Putamen (tissue), 1 donor: Measurements from ENCODE around the gene KCNIP1.

ENCODE experiments used
- DNase-seq: peaks from one replicate; pipeline ENCODE4 v3.0.0-alpha.2; 2016; ENCODE audit warnings: low spot score

Gene KCNIP1

DNA sequence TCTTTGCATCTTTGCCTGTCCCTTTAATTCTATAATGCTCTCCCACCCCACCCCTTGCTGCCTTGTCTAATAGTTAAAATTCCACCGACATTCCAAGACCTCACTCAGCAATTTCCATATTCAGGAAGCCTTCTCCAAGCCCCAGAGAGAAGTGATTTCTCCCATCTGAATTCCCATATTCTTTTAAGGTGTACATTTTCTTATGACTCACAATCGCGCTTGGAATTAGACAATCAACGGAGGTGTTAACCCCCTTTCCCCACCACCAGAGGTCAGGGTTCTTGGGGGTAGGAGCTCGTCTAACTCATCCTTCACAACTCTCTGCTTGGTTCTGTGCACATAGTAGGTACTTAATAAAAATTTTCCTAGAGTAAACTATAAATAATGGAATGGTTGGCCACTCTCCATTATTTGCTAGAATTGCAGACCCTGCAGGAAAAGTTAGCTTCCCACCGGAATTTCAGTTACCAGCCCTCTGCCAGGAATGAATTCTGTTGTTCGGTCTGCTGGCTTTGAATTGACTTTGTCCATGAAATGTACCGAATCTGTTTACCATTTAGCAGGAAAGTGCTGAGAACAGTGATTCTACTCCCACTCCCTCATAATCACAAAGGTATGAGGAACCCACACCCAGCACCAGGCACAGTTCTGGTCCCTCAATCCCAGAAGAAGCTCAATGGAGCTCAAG lies 5.0 kb downstream of the KCNIP1 start:
- no peak for DNase-seq

DNA sequence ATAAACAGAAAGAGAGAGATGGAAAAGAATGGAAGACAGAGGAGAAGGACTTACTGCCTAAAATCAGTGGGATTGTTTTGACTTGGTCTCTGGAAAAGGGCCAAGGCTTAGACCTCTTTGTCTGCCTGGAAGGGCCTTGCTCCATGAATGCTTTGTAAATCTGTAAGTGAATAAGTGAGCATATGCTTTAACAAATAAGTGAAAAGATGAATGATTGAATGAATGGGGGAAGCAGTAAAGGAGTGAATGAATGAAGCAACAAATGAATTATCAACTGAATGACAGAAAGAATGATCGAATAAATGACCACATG lies 5.5 kb downstream of the KCNIP1 start:
- DNase-seq = no peak

DNA sequence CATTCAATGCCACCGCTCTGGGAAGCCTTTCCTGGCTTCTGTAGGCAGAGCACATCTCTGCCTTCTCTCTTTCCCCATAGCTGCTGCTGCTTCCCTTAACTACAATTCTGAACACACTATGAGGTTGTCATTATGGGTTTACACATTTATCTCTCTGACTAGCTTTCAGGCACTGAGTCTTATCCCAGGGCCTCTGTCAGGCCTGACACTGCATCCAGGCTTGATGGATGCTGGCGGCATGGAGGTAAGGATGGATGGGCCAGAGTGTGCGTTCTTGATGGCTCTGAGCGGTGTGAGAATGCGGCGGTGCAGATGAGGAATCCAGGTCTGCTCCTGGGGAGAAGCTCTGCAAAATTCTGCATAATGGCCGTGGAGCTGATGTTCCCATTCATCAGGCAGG lies 6.3 kb downstream of the KCNIP1 start:
- no peak for DNase-seq

DNA sequence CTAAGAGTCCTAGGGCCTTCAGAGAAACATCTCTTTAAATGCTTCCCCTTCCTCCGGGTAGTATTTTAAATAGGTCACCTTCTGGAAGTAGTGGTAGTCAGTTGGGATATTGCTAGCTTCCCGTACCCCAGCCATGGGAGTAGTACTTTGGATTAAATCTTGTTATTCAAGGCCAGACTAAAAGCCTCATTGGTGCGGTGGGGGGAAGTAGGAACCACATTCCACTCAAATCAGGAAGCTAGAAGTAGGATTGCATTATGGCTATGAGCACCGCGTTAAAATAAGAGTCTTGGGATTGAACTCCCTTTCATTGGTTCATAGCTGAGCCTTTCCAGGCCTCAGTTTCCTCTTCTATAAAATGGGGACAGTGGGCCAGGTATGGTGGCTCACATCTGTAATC lies 6.7 kb downstream of the KCNIP1 start:
- no peak for DNase-seq

DNA sequence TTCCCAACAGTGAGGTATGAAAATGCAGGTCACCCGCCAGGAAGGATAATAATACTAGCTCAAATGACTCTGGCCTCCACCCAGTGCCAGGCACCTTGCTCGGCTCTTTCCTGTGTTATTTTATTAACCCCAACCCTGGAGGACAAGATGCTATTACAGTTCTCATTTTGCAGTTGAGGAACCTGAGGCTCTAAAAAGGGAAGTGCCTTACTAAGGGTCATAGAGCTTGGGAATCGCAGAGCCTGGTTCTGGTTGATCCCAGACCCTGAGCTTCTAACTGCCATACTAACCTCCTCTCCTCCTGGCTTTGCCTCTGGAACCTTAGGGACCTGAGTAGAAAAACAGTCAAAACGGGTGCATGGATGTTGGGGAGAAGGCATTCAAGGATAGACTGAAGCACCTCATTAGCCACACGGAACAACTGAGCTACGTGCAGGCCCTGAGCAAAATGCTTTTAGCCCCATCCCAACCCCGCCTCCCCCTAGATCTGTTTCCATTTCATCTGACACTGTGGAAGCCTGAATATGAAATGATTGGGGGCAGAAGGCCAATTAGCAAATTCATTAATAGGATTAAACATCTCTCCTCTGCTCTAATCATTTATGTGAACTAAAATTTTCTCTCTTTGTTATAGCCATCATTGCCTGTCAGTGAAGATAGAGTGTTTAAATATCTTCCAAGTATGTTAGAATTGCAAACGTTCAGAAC lies 7.9 kb downstream of the KCNIP1 start:
- DNase-seq = no peak

DNA sequence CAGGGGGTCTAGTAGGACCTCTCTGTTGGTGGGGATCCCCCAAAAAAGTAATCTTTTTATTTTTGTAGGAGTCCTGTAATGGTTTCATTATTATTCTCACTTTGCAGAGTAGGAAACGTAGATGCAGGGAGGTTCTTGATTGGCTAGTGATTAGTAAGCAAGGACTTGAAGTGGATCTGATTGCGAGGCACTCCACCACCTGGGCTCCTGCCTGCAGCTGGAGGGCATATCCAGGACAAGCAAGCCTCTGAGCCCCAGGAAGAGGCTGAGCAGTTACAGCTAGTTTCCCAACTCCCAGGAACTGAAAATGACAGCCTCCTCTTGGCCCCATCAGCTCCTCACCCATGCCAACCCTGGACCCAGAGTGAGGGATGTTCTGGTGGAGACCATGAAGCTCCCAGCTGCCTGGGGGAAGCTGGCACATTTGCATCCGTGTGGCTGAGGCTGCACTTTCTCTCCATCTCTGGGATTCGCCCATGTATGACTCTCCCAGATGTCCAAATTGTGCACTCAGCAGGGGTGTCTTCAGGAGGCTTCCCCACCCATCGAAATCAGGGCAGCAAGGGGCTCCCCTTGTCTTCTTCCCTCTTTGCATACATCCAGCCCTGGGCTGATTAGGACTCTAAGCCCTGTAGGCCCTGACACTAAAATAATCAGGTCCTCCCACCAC lies 10.2 kb downstream of the KCNIP1 start:
- DNase-seq = no peak

DNA sequence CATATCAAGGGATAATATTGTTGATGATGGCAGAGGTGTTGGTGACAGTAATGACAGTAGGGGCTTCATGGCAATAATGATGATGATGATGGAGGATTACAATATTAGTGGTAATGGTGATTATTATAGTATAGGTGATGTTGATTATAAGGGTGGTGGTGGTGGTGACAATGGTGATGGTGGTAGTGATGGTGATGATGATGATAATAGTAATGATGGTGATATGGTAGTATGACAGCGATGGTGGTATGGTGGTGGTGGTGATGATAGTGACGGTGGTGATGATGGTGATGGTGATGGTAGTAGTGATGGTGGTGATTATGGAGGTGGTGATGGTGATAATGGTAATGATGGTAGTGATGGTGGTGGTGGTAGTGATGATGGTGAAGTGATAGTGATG lies 13.6 kb downstream of the KCNIP1 start:
- no peak for DNase-seq

DNA sequence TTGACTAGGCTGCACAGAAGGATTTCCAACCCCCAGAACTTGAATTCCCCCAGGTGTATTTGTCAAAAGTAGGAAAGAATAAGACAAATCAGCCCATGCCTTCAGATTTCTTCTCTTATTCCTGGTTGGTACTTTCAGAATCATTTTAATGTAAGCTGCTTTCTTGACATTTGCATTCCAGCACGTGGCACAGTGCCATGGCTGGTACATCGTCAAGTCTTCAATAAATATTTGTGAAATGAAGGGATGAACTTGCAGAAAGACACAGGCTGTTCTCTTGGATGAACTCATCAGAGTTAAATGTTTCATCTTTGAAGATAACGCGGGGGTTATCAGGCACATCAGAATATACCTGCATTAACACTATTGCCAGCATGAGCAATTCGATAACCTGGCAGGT lies 14.5 kb downstream of the KCNIP1 start:
- DNase-seq = no peak

DNA sequence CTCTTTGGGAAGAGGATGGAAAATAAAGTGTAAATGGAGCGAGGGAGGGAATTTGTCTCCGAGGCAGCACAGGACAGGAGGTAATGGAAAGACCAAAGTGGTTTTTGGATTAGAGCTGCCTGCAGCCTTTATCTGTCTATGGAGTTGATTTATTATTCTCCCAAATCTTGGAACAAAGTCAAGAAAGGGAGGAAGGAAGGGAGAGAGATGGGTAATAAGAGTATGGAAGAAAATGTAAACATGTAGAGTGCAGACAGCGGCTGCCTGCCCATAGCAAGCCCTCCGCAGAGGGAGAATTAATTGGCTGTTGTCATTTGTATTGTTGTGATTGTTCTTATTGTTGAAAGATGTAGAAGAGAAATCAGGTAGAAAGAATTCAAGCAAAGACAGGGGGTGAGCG lies 15.7 kb downstream of the KCNIP1 start:
- no peak for DNase-seq

DNA sequence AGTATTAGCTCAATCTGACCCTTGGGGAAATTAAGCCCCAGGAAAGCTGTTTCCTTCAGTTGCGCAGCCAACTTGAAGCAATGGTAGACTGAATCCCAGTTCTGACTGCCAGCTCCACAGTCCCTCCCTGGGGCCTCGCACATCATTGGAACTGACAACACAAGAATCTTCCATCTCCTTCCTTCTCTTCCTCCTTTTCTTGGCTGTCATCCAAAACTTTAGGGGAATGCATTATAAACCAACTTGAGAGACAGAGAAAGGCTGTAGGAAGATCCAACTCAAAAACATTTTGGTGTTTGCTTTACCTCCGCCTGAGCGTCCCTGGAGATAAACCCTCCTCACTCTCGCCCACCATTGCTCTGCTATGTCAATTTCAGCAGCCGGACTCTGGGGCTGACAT lies 16.6 kb downstream of the KCNIP1 start:
- no peak for DNase-seq

DNA sequence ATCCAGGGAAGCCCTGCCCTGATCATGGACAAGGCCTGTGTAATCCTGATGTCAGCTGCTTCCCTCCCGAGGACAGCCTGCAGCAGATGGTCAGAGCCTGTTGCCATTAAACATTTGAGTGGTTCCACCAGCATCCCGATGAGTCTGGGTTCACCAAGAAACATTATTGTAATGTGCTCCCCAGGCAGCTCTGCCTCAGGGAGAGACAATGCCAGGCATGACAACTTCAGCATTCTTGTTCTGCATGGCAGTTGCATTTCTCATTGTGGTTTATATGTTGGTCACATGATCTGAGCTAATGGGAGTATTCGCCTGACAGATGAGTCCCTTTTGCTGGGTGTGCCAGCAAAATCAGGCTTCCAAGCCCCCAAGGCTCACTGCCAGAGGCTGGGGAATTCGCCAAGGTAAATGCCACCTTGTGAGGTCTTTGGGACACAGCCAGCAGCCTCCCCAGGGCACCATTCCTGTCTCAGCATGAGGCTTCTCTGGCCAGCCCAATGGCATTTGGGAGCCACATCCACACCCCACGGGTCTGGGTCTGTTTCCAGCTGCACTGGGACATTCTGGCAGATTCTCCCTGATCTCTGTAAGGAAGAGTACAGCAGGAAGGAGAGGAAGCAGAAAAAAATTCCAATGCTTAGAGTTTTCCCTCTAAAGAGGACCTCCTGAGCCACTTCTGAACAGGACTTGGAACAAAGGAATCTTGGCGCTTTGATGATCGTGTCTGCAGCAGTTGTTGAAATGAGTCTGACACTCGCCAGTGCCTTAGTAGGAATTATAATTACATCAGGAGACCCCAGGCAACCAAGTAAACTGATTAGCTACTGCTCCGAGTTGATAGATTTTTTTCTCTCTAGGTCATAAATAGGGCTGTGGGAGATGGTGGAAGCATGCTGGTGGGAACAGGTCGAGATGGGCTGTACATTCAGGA lies 18.7 kb downstream of the KCNIP1 start:
- DNase-seq = no peak

DNA sequence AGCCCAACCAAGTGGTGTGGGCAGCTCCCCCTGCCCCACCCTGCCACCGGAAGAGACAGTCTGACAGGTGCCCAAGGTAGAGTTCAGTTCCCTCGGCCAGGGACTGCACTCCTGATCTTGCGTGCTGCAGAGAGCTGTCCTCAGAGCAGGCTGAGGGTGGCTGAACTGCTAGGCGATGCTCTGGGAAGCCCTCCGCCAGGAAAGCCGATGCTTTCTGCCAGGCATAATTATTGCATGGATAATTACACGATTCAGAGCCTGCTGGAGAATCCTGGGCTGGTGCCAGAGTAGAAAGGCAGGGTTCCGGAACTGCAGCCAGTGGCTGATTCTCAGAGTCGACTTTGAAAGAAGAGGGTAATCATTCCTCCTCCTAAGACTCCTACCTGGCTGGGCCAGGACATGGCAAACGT lies 19.3 kb downstream of the KCNIP1 start:
- DNase-seq = peak; percentile 50

DNA sequence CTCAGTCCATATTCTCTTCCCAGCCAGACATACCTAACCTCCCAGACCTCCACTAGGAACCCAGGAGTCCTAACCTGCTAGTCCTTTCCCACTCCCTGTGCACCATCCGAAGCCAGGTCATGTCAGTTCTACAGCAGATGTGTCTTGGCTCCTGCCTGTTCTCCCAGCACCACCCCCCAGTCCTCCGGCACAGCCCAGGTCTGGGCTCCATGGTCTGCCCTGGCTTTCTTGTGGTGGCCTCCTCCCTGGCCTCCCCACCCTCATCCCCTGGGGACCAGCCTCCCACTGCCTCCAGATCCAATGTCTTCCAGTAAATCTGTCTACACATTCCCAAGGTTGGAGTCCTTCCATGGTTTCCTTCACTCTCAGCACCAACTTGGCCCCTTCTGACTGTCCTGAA lies 20.0 kb downstream of the KCNIP1 start:
- no peak for DNase-seq

DNA sequence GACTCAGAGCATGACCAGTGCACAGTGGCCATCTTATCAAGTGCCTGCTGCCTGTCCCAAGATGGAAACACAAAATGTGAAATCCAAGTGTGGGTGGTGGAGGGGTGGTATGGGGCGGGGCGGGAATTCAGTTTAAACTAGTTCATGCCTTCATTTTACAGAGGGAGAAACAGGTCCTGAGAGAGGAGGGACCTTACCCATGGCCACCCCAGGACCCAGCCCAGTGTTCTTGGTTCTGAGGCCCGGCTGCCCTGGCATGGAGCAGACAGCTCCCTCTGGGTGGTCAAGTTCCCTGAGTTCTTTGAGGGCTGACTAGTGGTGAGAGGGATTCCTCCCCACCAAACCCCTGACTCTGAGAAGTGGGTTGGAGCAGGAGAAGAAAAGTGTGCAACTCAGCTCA lies 20.8 kb downstream of the KCNIP1 start:
- no peak for DNase-seq

DNA sequence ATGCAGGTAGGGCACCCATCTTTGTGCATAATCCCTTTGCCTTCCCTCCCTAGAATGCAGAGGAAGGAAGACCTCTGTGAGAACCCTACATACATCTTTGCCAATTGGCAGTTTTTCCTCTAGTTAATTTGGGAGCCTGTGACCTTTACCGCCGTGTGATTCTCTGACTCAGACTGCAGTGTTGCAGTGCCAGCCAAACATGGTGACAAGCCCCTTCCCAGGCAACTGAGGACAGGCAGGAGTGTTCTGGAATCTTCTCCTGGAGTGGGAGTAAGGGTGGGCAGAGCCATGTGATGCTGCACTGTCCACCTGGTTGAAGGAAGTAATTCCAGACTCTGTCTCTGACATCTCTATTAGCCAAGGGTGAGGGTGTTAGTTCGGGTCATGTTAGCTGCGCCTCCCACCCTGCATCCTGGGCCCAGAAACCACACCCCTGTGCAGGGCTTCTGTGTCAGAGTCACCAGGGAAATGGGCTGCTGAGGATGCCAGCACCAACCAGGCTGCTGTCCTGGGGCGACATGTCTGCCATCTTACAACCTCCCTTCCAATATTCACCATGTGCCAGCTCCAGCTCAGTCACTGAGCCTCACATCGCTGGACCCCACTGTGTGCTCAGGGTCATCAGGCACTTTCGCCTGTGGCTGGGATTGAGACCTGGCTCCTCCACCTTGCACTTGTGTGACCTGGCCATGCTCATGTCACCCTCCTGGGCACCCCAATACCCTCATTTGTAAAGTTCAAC lies 21.8 kb downstream of the KCNIP1 start:
- no peak for DNase-seq

DNA sequence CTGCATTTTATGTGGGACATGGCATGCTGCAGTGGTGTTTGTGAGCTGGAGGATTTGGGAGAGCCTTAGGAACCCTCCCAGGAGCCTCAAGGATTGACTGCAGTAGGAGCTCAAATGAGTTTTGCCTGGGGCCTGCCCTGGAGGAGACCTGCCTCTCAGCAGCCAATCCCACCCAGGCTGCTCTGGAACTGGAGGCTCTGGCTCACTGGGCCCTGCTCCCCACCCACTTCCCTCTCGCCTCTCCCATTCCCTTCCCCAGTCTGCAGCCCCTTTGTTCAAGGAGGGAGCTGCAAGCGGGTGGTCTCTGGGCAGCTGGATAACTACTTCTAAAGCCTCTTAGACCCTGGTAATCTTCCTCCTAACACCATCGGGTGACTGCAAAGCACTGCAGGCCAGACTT lies 24.2 kb downstream of the KCNIP1 start:
- DNase-seq = no peak

DNA sequence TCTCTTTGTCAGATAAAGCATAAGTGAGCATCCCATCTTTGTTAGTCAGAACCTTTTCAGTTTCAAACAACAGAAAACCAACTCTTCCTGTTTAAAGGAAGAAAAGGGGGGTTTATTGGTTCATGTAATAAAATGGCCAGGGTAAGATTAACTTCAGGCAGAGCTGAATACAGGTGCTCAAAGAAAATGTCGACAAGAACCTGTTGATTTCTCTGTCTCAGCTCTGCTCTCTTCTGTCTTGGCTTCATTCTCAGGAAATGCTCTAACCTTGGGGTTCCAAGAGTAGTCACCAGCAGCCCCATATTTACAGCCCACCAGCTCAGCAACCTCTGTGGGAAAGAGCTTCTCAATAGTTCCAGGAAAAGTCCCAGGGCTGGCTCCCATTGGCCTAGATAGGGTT lies 25.2 kb downstream of the KCNIP1 start:
- DNase-seq = no peak

DNA sequence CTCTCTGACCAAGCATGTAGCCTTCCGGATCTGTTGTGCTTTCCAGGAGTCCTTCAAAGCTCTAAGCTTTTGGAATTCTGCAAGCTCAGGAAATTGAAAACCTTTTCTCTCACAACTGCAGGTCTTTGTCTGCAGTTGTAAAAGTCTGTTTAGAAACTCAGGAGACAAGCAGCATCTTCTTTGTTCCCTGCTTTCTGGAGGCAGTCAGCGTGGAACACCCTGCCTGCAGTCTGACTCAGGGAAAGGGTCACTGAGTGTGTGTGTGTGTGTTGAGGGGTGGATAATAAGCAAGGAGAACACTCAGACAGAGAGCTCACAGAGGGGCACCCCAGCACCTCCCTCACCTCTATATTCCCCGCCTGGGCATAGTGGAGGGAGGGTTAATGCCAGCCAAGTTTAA lies 29.1 kb downstream of the KCNIP1 start:
- no peak for DNase-seq

DNA sequence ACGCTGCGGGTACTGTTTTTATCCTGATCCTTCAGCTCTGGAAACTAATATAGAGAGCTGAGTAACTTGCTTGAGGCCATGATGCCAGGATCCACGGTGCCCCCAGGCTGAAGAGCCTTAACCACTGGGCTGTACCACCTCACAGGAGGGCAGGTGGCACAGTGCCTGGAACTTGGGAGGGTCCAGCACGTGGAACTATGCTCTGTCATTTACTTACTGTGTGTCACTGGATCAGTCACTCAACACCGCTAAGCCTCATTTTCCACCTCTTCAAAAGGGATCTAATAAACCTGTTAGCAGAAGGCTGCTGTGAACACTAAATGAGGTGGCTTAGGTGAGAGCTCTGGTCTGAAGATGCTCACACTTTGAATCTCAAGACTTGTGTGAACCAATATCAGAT lies 29.6 kb downstream of the KCNIP1 start:
- DNase-seq = no peak

DNA sequence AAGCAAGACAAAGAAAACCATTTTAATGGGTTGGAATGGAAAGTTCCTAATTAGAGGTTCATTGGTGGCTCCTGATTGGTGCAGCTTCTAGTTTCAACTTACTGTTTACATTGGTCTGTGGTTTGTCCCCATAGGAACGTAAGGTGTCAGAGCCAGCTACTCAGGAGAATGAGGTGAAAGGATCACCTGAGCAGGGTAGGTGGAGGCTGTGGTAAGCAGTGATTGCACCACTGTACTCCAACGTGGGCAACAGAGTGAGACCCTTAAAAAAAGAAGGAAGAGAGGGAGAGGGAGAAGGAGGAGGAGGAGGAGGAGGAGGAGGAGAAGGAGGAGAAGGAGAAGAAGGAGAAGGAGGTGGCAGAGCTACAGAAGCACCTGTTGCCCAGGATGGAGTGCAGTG lies 30.4 kb downstream of the KCNIP1 start:
- DNase-seq = no peak

DNA sequence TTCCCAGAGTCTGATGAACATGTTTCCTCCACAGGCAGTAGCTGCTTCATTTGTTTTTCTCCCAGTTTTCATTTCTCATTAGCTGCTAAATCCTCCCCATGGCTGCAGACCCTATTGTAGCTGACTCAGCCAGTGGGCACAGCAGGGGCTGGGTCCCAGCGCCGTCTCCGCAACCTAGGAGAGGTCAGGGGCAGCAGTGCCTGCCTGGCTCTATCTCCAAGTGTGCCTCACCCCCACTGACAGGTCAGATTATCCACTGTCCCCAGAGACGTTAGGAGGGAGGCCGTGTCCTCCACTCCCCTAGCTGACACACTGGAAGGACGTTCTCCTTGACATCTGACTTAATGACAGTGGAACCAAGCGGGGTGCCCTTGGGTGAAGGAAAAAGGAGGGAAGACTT lies 31.1 kb downstream of the KCNIP1 start:
- DNase-seq = no peak

DNA sequence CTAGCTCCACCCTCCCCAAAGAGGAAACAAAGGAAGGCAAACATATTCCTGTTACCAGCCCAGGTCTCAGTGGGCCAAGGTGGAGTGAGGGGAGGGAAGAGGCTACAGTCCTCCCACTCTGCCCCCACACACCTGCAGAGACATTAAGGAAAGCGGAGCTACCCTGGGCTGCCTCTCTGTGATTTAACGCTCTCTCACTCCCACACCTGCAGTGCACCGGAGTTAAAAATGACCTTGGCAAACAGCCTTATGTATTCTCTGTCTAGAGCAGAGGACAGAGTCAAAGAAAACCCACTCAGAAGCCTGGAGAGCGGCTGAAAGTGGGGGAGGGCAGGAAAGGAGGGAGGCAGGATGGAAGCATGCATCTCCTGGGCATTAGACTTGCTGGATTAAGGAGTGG lies 32.7 kb downstream of the KCNIP1 start:
- DNase-seq = no peak
